Loucy (cell line): ENCODE results near the gene SERINC3.

Source experiments
- H2AFZ ChIP-seq: fragments of 200-600 bp; sonication (generic); 2 replicates; pipeline ENCODE4 v1.6.0; 2016; ENCODE audit warnings: antibody characterized with exemption, mild to moderate bottlenecking, low read length, moderate library complexity
- H3F3A ChIP-seq: fragments of 200-600 bp; 2 replicates; pipeline ENCODE4 v1.6.0; 2016; ENCODE audit warnings: antibody characterized with exemption, low read depth, mild to moderate bottlenecking
- H3K27me3 ChIP-seq: fragments of 200-600 bp; sonication (generic); 2 replicates; pipeline ENCODE4 v1.6.1; 2014; ENCODE audit warnings: low read length, mild to moderate bottlenecking; ENCODE audit not compliant: insufficient read depth, poor library complexity, severe bottlenecking
- H3K36me3 ChIP-seq: fragments of 200-600 bp; sonication (generic); 2 replicates; pipeline ENCODE4 v1.6.1; 2016; ENCODE audit warnings: low read length; ENCODE audit not compliant: insufficient read depth
- H3K4me1 ChIP-seq: fragments of 200-600 bp; sonication (generic); 2 replicates; pipeline ENCODE4 v1.5.1; 2014; ENCODE audit warnings: low read length, mild to moderate bottlenecking; ENCODE audit not compliant: insufficient read depth, poor library complexity, severe bottlenecking
- H3K4me2 ChIP-seq: fragments of 200-600 bp; sonication (generic); 2 replicates; pipeline ENCODE4 v1.6.0; 2014; ENCODE audit warnings: antibody characterized with exemption, low read length, low read depth, mild to moderate bottlenecking; ENCODE audit not compliant: poor library complexity, severe bottlenecking
- H3K4me3 ChIP-seq: fragments of 200-600 bp; sonication (generic); 2 replicates; pipeline ENCODE4 v1.5.1; 2014; ENCODE audit warnings: low read length, mild to moderate bottlenecking, mixed read lengths; ENCODE audit not compliant: poor library complexity, severe bottlenecking
- H3K79me2 ChIP-seq: fragments of 200-600 bp; sonication (generic); 2 replicates; pipeline ENCODE4 v1.6.1; 2014; ENCODE audit warnings: low read length; ENCODE audit not compliant: insufficient read depth
- H3K9ac ChIP-seq: fragments of 200-600 bp; sonication (generic); 2 replicates; pipeline ENCODE4 v1.6.0; 2014; ENCODE audit warnings: mild to moderate bottlenecking, low read depth, low read length, moderate library complexity; ENCODE audit not compliant: poor library complexity, severe bottlenecking
- H3K9me2 ChIP-seq: fragments of 200-600 bp; sonication (generic); replicated peaks from 2 replicates; pipeline ENCODE4 v1.6.1; 2016; ENCODE audit warnings: low read depth, low read length, mixed read lengths
- H3K9me3 ChIP-seq: fragments of 200-600 bp; sonication (generic); 2 replicates; pipeline ENCODE4 v1.6.1; 2014; ENCODE audit warnings: mild to moderate bottlenecking, antibody characterized with exemption, low read length, low read depth; ENCODE audit not compliant: insufficient read depth
- H4K20me1 ChIP-seq: fragments of 200-600 bp; sonication (generic); 2 replicates; pipeline ENCODE4 v1.6.0; 2014; ENCODE audit warnings: antibody characterized with exemption, low read length, mild to moderate bottlenecking; ENCODE audit not compliant: insufficient read depth, poor library complexity, severe bottlenecking
- CTCF ChIP-seq: fragments of 200-600 bp; sonication (generic); conservative IDR thresholded peaks from 2 replicates; pipeline ENCODE4 v1.5.1; 2014; ENCODE audit warnings: mild to moderate bottlenecking, antibody characterized with exemption, low read length
- EZH2phosphoT487 ChIP-seq: fragments of 200-600 bp; IDR thresholded peaks from 2 replicates; pipeline ENCODE4 v1.6.1; 2018; ENCODE audit warnings: antibody characterized with exemption, mild to moderate bottlenecking, moderate library complexity, borderline replicate concordance

Gene SERINC3

GRCh38 chr20:44547419-44547818, 25.5 kb upstream of the SERINC3 start:
- Histone ChIP-seq H3K27me3 (no peaks in the 10 kb centered on the region), H3K9me2 (no peaks in the 10 kb centered on the region), H3K4me1 (peaks cover 46% of the 10 kb centered on the region), H2AFZ (no peak overlapping the region), H3K4me2 (no peak overlapping the region), H3K79me2 (peaks cover 23% of the 10 kb centered on the region; the same call in 1 of the 2 replicates), H3K4me3 (no peak overlapping the region), H3K36me3 (no peaks in the 10 kb centered on the region), H3K9ac (no peak overlapping the region), H3K9me3 (no peaks in the 10 kb centered on the region), H3F3A (no peaks in the 10 kb centered on the region; the same call in 1 of the 2 replicates), H4K20me1 (no peaks in the 10 kb centered on the region)
- no peak for TF ChIP-seq CTCF
- no peak for TF ChIP-seq EZH2phosphoT487

GRCh38 chr20:44544263-44544662, 22.4 kb upstream of the SERINC3 start:
- peak overlapping the region; percentile 58 for H3K4me2 ChIP-seq
- no peaks in the 10 kb centered on the region for H3K9me3 ChIP-seq
- peak overlapping the region; percentile 78 for H2AFZ ChIP-seq

GRCh38 chr20:44543358-44543757, 21.5 kb upstream of the SERINC3 start:
- no peak overlapping the region for H3K4me3 ChIP-seq
- no peaks in the 10 kb centered on the region for H3K9me2 ChIP-seq
- no peaks in the 10 kb centered on the region for H3K9me3 ChIP-seq
- H3K27me3 ChIP-seq = no peaks in the 10 kb centered on the region
- H3K4me2 ChIP-seq = peak overlapping the region; percentile 52
- no peaks in the 10 kb centered on the region; the same call in 1 of the 2 replicates for H3F3A ChIP-seq
- no peaks in the 10 kb centered on the region for H4K20me1 ChIP-seq
- peaks cover 17% of the 10 kb centered on the region; the same call in 1 of the 2 replicates for H3K79me2 ChIP-seq
- no peaks in the 10 kb centered on the region for H3K36me3 ChIP-seq
- TF ChIP-seq CTCF (no peak), EZH2phosphoT487 (no peak)
- peaks cover 27% of the 10 kb centered on the region for H3K4me1 ChIP-seq
- no peak overlapping the region; the same call in 1 of the 2 replicates for H2AFZ ChIP-seq
- H3K9ac ChIP-seq = peak overlapping the region; percentile 28

More at GRCh38 chr20:44544263-44544662, 22.4 kb upstream of the SERINC3 start:
- Histone ChIP-seq H3F3A (no peaks in the 10 kb centered on the region; the same call in 1 of the 2 replicates), H3K9ac (peak overlapping the region; percentile 61), H3K4me3 (peak overlapping the region; percentile 27), H3K27me3 (no peaks in the 10 kb centered on the region), H3K36me3 (no peaks in the 10 kb centered on the region), H3K9me2 (no peaks in the 10 kb centered on the region), H3K79me2 (peaks cover 17% of the 10 kb centered on the region; the same call in 1 of the 2 replicates), H3K4me1 (peaks cover 36% of the 10 kb centered on the region), H4K20me1 (no peaks in the 10 kb centered on the region)
- TF ChIP-seq EZH2phosphoT487 = no peak
- TF ChIP-seq CTCF = no peak
